NB4 (cell line): ENCODE results near the gene GREB1.
"Not testable (repeated sequence)": the region's sequence is repeated elsewhere in the genome, so short reads cannot be mapped to it uniquely, and the experiment has no call there.

Source experiments
- CTCF ChIP-seq: IDR thresholded peaks from one replicate; pipeline ENCODE4 v1.5.1; 2012; ENCODE audit warnings: low read depth, low read length
- POLR2A ChIP-seq: IDR thresholded peaks from 2 replicates; pipeline ENCODE4 v1.6.1; 2011; ENCODE audit warnings: mild to moderate bottlenecking; ENCODE audit not compliant: insufficient read length; ENCODE audit errors: extremely low read depth

- TF ChIP-seq POLR2A, CTCF: not testable (repeated sequence)
These were observed 126.6 kb downstream of the GREB1 start for GRCh38 chr2:11660396-11660795.
